Brain pericyte (primary cell): Measurements from ENCODE around the gene SLC40A1.

Source experiments
- DNase-seq: peaks from one replicate; pipeline ENCODE4 v3.0.0-alpha.2; 2012; ENCODE audit warnings: low read depth, low spot score

The SLC40A1 gene

DNA sequence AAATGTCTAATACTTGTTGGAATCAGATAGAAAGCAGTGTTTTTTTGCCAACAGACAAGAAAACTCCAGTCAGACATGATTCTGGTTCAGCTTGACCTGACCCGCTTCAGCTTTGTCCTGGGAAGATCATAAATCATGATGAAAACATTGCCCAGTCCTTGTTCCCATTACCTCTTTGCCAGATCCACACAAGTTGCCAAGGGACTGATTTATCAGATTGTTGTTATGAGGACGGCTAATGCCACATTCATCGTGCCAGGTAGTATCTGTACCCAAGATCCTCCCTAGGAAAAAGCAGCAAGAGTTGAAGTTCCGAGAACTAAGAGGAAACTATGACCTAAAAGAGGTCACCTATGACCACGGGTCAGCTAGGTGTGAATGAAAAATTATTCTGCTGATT lies 39.0 kb downstream of the SLC40A1 start:
- no peak for DNase-seq

DNA sequence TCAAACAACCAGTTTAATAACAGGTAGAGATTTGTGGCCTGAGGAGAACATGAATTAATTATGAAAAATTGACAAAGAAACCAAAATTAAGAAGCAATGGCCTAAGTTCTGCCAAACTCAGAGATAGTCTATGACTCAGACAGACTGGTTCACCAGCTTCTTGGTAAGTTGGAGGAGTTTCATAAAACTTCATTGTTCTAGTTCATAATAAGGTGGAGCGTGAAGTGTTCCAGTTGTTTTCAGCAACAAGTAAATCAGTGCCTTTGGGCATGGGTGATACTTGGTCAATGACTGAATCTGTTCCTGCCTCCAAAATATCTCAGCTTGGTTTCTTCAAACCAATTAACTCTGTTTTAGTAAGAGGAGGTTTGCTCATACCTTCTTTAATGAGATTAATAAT lies 40.0 kb downstream of the SLC40A1 start:
- no peak for DNase-seq

DNA sequence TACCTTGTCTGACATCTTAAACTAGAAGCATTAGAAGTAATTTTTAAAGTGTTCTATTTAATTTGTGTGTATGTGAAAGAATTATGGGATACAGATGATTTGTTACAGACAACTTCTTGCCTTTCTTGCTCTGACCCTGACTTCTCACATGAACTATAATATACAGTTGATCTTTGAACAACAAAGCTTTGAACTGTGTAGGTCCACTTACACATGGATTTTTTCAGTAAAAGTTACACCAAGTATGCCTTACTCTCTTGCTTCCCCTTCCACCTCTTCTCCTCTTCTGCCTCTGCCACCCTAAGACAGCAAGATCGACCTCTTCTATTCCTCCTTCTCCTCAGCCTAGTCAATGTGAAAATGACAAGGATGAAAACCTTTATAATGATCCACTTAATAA lies 42.2 kb downstream of the SLC40A1 start:
- no peak for DNase-seq

DNA sequence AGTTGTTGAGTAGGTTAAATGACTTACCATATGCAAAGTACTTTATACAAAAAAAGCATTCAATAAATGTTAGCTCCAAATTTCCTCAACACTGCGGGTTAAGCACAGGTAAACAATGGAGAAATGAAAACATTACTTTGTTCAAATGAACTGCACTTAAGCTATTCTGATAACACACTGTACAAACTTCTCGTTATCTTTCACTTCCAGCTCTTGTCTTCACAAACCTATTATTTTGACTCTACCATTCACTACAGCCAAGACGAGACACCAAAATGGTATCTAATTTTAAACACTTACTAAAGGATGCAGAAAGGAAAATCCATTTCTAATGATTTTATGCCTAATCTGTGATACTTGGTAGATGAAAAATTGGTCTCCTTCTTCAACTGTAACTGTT lies 43.8 kb downstream of the SLC40A1 start:
- no peak for DNase-seq

DNA sequence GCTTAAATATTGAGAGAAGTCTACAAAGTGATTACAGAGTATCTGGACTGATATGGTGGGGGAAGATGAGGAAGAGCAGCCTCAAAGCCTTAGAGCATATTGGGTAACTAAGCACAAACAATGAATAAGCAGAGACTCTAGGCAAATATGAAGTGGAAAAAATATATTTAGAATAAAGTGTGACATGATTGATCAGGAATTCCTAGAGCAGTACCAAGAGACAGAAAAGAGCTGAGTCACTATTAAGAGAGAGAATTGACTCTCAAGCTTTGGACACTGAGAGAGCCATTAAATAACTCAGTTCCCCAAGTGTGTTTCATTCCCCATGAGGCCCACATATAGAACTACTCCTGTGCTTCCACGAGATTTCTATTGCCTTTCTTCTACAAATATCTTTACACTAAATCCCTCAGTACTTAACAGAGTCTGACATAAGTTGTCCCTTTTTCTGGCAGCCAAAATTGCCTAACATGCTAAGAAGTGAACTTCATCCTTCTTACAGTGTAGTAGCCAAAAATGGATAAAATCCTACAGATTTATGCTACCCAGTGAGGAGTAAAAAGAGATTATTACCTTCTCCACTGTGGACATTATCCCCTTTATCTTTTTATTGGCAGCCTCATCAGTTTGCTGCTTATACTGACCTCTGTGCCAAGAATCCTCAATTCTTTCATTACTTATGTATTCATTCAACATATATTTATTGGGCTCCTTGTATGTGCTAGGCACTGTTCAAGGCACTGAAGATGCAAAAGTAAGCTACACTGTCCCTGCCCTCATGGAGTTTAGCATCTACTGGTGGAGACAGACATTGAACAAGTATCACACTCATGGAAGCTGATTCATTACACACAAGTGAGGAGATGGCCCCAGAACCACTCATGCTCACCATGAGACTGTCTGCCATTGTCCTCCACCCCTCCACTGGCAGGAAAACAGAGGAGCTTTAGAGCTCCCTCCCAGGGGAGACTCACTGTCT lies 45.4 kb downstream of the SLC40A1 start:
- DNase-seq = no peak

DNA sequence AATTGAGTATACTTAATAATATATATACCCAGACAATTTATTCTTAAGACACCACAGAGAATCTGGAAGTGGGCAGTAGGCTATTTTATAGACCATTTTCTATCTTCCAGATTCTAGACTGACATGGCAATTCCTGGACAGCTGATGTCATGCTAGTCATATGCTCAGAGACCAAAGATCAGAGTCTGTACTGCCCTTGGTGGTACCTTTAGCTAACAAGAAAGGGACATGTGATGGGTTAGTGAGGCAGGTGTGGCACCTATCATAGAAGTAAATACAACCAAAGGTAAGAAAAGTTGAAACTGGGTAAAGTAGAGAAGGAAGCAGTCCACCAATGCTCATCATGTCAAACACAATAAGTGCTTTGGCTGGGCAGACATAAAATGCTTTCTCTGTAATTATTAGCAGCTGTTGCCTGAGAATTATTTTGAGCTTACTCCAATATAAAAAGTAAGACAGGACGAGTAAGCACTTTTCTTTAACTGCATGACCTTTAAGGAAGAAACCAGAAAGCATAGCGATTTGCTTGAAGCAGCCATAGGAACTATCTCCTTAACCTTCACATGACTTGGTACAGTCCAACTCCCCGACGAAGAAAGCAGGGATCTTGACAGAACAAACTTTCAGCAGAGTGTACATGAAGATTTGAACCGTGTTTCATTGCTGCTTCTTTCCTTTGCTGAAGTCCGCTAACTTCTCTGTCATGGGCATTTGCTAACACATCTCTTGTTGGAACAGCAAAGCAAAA lies 47.1 kb downstream of the SLC40A1 start:
- DNase-seq = no peak

DNA sequence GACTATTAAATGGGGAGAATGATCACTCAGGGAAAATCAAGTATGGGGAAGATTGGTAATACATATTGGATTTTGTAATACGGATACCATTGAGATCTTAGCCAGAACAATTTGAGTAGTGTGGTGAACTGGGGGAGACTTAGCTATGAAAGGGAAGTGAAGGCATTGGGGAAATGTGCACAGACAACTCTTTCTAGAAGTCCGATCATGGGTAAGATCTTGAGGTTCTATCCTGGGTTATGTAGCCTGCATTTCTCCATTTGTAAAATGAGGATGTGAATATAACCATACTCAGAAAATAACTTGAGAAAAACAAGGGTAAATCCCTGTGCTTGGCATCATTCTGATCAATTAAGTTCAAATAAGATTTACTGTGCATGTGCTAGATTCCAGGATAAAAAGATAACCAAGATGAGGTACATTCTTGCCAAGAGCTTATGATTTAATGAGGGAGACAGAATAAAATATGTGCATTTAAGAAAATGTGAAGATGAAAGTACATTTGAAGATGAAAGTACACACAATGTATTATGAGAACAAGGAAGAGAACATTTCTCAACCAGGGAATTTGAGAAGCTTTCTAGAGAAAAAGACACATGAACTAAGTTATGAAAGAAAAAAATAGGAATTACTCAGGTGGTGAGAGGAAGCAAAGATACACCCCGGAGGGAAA lies 49.5 kb downstream of the SLC40A1 start:
- no peak for DNase-seq

DNA sequence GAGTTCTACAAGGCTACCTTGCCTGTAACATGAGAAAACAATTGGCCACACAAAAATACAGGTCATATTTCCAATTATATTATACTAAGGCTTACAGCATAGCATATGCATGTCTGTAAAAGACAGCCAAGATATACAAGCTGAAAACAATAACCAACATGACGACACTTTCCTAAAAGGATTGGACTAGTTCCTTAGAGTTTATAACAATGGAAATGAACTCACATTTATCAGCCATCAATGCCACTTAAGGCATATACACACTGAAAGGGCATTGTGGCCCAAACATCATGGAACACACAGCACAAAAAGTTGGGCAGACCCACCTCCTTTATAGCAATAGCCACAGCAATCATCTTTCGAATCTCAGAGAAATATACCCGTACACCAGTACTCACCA lies 52.0 kb downstream of the SLC40A1 start:
- DNase-seq = no peak

DNA sequence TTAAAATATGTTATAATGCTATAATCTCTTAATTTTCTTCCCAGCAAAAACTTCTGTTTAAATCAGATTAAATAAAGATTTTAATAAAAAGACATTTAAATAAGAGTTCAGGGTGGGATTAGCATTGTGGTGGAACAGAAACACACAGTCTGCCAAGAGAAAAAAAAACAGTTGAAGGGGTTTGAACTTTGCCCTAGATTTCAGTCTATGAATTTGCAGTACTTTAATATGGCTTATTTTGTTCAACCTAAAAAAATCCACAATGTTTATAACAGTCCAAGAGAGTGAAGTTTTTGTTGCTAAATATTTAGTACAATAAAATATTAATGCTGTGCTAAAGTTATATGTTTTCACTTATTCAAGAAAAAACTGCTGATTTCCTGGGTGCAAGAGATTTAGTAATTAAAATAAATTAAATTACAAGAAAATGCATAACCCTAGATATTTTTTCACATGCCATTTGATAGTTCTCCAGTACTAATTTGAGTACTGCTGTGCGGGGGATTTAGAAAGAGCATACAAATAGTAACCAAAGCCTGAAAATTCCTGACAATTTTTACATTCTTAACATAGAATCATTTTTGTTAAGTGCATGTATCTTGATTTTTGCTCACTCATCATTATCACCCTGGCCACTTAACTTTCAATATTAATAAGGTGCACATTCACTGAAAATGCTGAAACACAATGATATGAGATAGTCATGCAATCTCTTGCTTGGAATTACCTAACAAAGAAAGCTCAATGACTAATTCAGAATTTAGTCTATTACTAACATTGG lies 52.6 kb downstream of the SLC40A1 start:
- no peak for DNase-seq

DNA sequence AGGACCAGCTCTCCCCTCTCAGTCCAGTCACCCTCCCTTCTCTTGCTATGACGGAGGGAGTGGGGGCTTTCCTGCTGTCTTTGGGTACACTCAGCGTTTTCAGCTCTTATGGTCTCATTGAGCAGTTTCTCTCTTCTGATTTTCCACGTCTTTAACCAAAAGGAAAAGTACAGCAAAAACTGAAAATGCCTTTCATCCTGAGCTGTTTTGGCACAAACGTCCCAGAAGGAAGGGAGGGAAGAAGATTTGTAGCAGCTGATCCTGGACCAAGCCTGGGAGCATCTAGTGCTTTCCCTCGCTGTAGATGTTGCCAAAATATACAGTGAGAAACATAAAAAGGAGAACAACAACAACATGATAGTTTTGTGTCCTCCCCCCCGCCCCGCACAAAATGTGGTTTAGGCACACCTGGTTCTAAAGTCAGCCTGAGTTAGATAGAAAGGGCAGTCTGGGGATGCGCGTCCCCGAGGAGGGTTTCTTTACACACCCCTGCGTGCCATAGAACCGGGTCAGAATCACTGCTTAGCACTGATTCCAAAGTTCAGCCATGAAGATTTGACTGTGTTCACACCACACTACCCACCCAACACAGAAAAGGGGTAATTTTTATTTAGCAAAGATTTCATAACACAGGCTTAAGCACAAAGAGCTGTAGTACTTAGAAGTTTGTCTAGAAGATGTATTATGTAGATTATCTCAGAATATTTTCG lies 53.4 kb downstream of the SLC40A1 start:
- no peak for DNase-seq

DNA sequence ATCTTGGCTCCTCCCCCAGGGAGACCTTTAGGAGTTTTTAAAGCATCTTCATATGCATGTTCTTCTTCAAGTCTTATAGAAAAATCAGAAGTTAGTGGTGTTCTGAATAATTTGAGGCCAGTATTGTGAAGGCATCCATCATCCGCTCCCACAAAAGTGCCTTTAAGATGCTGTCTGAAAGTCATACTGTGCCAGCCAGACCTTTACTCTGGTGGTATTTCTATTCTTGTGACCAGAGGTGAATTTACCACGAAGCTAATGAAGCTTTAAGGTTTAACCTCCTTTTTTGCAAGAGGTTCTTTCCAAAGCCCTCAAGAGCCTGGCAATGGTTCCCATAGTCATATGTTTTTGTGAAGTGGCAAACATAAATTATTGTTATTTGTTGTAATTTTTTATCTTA lies 54.3 kb downstream of the SLC40A1 start:
- no peak for DNase-seq

DNA sequence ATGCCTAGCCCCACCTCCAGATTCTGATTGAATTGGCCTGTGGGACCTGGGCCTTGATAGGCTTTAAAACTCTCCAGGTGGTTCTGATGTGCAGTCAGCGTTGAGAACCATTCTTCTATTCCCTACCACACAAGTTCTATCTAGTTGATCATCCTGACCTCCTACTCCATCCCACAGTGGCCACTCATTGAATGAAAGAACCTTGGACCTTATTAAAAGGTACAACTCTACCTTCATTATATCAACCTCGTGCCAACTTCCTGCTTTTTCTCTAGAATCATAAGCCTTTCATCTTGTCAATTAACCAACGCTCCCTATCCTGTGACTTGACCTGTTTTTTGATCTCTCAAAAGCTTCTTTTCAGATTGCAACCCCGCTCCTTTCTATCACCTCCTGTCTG lies 55.8 kb downstream of the SLC40A1 start:
- no peak for DNase-seq

DNA sequence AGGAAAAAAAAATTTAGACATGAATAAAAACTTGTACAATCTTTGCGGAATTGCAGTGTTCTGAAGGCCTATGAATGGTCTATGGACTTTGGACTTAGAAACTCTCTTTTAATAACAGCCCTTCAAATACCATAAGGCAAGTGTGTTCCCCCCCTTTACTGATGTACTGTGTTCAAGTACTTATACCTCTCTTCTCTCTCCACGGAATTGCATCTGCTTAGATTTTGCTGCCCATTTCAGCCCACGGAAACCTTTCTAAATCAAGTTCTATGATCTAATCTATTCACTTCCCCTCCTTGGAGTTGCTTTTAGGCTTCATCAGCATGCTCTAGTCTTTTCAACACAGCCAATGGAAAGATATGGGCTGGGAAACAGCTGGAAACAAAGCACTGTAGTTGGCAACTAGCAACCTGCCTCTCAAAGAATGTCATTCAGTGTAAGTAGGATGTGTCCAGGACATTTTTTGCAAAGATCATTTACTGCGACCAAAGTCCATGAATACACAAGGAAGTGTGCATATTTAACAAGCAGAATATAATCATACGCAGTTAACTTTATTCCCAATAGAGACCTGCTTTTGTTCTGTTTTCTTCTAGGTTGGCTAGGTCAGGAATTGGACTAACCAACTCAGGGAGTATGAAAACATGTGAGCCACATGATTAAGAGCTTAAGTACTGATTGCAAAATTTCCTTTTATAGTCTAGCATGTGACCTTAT lies 58.0 kb downstream of the SLC40A1 start:
- no peak for DNase-seq

DNA sequence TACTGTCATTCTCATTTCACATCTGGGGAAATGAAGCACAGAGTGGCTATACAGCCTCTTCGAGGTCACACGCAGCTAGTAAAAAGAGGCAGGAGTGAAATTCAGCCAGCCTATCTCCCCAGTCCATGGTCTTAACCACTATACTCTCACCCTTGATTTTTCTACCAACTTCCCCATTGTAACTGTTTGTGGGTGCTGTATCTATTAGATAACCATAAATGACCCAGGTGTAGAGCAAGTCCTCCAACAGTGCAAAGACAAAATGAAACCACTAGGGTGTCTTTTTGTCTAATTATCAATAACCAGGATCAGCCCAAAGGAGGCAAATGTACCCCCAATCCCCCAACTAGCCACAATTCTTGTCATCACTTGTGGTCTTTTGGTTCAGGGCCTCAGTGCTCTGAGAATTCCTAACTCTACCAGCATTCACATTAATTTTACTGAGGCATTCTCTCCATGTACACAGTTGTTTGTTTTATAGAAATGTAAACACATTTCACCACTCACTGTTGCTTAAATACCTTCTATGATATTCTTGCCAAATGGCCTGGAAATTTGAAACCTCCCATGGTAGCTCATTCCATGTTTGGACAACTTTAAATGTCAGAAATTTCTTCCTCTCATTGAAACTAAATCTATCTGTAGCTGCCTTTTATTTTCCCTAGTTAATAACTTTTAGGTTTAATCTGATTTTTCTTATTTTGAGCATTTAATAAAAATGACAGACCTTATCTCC lies 58.7 kb downstream of the SLC40A1 start:
- no peak for DNase-seq

DNA sequence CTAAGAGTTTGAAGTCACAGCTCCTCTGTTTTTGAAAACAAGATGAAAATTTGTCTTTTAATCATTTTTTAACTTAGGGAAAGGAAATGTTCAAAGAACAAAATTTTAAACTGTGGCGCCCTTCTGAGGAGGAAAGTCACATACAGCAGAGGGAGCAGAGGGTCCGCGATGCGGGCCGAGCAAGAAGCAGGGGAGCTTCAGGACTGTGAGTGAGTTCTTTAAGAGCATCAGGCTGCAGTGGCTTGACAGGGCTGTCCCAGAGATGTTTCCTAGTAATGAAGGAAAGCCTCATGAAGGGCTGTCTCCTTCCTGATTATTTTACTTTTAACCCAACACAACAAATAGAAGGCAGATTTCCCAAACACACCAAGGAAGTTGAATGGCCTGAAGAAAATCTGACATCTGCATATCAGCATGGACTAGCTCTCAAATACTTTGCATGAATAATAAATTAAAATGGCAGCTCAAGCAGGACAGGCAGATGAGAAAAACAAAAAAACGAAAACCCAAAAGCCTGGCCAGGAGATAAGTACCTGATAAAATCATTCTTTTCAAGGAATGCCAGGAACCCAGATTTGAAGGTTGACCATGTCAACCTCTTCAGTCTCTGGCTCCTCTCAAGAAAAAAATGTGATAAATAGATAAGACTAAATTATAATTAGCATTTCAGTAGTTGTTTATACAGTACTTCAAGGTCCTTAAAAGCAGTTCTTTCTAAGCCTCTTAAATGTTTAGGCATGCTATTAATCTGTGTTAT lies 60.8 kb downstream of the SLC40A1 start:
- no peak for DNase-seq

DNA sequence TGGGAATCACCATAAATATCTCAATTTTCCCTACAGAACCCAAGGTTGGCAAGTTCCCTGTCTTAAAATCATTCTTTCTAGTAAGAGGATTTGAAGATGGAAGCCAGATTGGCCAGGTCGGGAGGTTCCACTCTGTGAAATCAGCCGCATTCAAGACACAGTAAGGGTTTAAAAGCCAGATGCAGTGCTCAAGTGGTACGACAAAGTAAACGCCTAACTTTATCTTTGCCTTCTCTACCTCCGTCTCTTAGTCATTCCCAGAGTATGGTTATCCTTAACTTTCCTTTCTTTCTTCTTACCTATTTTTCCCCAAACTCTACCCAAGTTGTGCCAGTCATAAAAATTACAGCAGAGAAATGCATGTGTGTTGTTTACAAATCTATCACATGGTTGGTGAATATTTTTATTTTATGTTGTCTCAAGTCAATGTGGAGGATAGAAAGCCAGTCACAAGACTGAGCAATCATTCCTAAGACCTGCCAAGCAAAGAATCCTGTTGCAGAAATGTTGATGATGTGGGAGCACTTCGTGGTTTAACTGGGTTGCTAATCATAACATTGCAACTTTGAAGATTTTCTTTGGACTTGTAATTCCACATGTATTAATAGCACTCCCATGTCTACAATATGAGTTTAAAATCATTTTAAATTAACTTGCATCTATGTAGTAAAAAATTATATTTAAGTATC lies 62.6 kb downstream of the SLC40A1 start:
- DNase-seq = no peak

DNA sequence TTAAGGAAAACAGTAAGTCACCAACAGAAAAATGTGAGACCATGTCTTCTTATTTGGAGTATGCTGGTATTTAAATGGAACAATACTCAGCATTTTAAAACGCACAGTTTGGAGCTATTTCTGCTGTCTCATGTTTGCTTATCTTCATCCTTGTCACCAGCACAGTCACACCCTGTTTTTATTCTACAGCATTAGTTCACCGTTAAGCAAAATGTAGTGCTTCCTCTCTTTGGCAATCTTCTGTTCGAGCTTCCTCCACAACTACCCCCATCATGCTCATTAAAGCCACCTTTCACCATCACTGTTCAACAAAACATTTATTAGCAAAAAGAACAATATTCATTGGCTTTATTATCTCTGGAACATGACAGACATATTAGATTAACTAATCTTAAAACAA lies 64.0 kb downstream of the SLC40A1 start:
- DNase-seq = no peak

DNA sequence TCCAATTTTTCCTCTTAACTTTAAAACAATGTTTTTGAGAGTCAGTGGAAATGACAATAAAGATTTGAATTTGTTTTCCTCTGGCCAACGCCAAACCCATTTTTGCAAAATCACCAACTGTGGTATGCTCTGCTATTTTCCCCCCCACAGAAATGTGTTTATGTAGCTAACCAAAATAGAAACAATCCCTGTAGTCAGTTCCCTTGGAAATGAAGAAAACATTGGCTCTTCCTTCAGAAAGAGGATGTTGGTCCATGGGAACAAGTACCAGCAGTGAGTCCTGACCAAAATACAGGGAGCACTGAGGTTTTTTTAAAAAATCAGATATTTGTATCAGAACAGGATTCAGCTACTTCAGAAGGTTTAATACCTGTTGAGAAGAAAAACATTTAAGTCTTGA lies 65.3 kb downstream of the SLC40A1 start:
- DNase-seq = peak; percentile 22
